OCI-LY7 (cell line): ENCODE results near the gene S1PR1. TPM values are rescaled to one million over a fixed set of nuclear protein-coding genes. Genes with fewer than 3 reads are reported as not detected.

Experiments used
- BruUV-seq: library from RNA; stranded (reverse); fragments of 400-500 nt; replicated peaks from 2 replicates; lab custom pipeline; 2021; lab: Mats Ljungman, UMichigan
- CTCF ChIA-PET: fragments of 300-600 bp; sonication (Branson Sonifier 250); formaldehyde crosslinking; loops from one replicate; lab custom pipeline; 2022; ENCODE audit warnings: antibody characterized with exemption; ENCODE audit not compliant: unreplicated experiment; lab: Charles Lee
- POLR2A ChIA-PET: fragments of 300-600 bp; sonication (Branson Sonifier 250); formaldehyde crosslinking; loops from one replicate; lab custom pipeline; 2022; ENCODE audit warnings: antibody characterized with exemption; lab: Charles Lee
- DNase-seq: peaks from one replicate; pipeline ENCODE4 v3.0.0-alpha.2; 2015; ENCODE audit warnings: low spot score
- H2AFZ ChIP-seq: fragments of 200-600 bp; sonication (generic), shearing (Covaris generic); 2 replicates; pipeline ENCODE4 v1.6.1; 2014; ENCODE audit warnings: mild to moderate bottlenecking, antibody characterized with exemption, low read length, moderate library complexity
- H3K27ac ChIP-seq: fragments of 200-600 bp; sonication (generic); 2 replicates; pipeline ENCODE4 v1.5.1; 2014; ENCODE audit warnings: mixed run types, low read depth, mild to moderate bottlenecking, moderate library complexity, low read length, inconsistent platforms; ENCODE audit not compliant: poor library complexity, severe bottlenecking
- H3K36me3 ChIP-seq: fragments of 200-600 bp; sonication (generic); 2 replicates; pipeline ENCODE4 v1.6.1; 2014; ENCODE audit warnings: mild to moderate bottlenecking, antibody characterized with exemption, low read length, moderate library complexity, mixed read lengths; ENCODE audit not compliant: insufficient read depth
- H3K4me1 ChIP-seq: fragments of 200-600 bp; sonication (generic); 2 replicates; pipeline ENCODE4 v1.5.1; 2014; ENCODE audit warnings: mild to moderate bottlenecking, low read length; ENCODE audit not compliant: insufficient read depth, poor library complexity, severe bottlenecking
- H3K4me2 ChIP-seq: fragments of 200-600 bp; sonication (generic); 2 replicates; pipeline ENCODE4 v1.6.1; 2014; ENCODE audit warnings: mild to moderate bottlenecking, low read length
- H3K4me3 ChIP-seq: fragments of 200-600 bp; sonication (generic); 2 replicates; pipeline ENCODE4 v1.5.1; 2014; ENCODE audit warnings: mild to moderate bottlenecking, low read depth, low read length; ENCODE audit not compliant: poor library complexity, severe bottlenecking
- H3K79me2 ChIP-seq: fragments of 200-600 bp; sonication (generic); 2 replicates; pipeline ENCODE4 v1.6.1; 2016; ENCODE audit warnings: low read depth, mild to moderate bottlenecking, low read length, moderate library complexity, mixed read lengths; ENCODE audit not compliant: insufficient read depth
- H3K9me2 ChIP-seq: fragments of 200-600 bp; sonication (generic); 2 replicates; pipeline ENCODE4 v1.6.1; 2016; ENCODE audit warnings: mild to moderate bottlenecking, low read length, mixed read lengths; ENCODE audit not compliant: insufficient read depth
- H3K9me3 ChIP-seq: fragments of 200-600 bp; sonication (generic); 2 replicates; pipeline ENCODE4 v1.6.1; 2014; ENCODE audit warnings: mild to moderate bottlenecking, mixed run types, low read length, mixed read lengths
- H4K20me1 ChIP-seq: fragments of 200-600 bp; sonication (generic); 2 replicates; pipeline ENCODE4 v1.6.1; 2014; ENCODE audit warnings: mild to moderate bottlenecking, antibody characterized with exemption, low read length, moderate library complexity, mixed read lengths; ENCODE audit not compliant: insufficient read depth
- EZH2phosphoT487 ChIP-seq: fragments of 200-600 bp; sonication (generic); IDR thresholded peaks from 2 replicates; pipeline ENCODE4 v1.6.1; 2018; ENCODE audit warnings: low read depth, borderline replicate concordance, mild to moderate bottlenecking, mixed run types, antibody characterized with exemption, low read length, moderate library complexity, mixed read lengths
- intact Hi-C: fragments of 100-400 bp; cut with micrococcal nuclease; formaldehyde crosslinking; loops from one replicate; pipeline ENCODE4 v1.10.0; 2022; ENCODE audit not compliant: unreplicated experiment
- total RNA-seq, 2 experiments: library from RNA; depleted of rRNA in 1 of 2; stranded (reverse); fragments of >200 nt in 1 of 2; shearing (Covaris generic) in 1 of 2; gene quantifications; 2 replicates each; pipeline ENCODE4 v1.2.3, GENCODE V29; 2014 to 2022
- TF ChIP-seq, protein P1 (sequence below): fragments of 200-600 bp; sonication (generic); conservative IDR thresholded peaks from 2 replicates; pipeline ENCODE4 v1.5.1; 2014; ENCODE audit warnings: mild to moderate bottlenecking, antibody characterized with exemption, low read length, moderate library complexity, mixed read lengths

S1PR1 gene
- total RNA-seq, 2 experiments from 2014 or later = 0.41 TPM; not detected in 1

DNA sequence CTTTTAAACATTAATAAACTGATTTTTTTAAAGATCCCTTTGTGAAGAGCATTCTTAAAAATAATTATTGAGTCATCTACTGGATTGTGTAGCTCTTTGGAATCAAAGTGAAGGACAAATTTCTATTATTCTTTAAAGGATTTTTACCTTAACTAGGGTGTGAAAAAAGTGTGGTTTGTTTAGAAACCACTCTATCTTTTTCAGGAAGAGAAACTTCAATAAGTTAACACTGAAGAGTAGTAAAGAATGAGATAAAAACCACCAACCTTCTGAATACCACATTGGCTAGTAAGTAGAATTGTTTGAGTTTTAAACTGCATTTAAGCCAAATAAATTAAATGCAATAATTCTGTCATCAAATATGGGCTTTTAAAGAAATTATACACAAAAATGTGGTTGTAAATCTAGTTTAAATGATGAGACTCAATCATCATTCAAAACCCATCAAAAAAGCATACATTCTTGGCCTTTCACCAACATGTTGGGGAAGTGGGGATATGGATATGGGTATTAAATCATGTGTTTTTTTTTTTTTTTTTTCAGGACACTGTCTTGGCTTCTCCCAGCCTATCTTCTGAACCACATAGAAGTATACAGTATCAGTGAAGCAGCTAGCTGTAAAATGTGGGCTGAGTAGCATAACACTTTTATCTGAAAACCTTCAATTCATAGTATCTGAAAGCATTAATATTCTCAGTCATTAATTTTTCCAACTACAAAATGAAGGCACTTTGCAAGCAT lies 4.8 kb downstream of the S1PR1 start:
- TF ChIP-seq EZH2phosphoT487 = no peak
- TF ChIP-seq, protein P1, sequence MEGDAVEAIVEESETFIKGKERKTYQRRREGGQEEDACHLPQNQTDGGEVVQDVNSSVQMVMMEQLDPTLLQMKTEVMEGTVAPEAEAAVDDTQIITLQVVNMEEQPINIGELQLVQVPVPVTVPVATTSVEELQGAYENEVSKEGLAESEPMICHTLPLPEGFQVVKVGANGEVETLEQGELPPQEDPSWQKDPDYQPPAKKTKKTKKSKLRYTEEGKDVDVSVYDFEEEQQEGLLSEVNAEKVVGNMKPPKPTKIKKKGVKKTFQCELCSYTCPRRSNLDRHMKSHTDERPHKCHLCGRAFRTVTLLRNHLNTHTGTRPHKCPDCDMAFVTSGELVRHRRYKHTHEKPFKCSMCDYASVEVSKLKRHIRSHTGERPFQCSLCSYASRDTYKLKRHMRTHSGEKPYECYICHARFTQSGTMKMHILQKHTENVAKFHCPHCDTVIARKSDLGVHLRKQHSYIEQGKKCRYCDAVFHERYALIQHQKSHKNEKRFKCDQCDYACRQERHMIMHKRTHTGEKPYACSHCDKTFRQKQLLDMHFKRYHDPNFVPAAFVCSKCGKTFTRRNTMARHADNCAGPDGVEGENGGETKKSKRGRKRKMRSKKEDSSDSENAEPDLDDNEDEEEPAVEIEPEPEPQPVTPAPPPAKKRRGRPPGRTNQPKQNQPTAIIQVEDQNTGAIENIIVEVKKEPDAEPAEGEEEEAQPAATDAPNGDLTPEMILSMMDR = no peak
- H3K4me2 ChIP-seq = no peak overlapping the region
- no peak overlapping the region for H3K4me3 ChIP-seq
- H3K9me2 ChIP-seq = no peaks in the 10 kb centered on the region
- no TSS peak for BruUV-seq
- H3K4me1 ChIP-seq = peaks cover 36% of the 10 kb centered on the region
- 0 out of 2 replicates have a peak, but pooled peaks cover 6% of the 10 kb centered on the region for H4K20me1 ChIP-seq
- intact Hi-C loops = no loop called here
- CTCF ChIA-PET = no interaction called here
- no peak overlapping the region for H3K27ac ChIP-seq
- POLR2A ChIA-PET = no interaction called here
- no peaks in the 10 kb centered on the region for H3K79me2 ChIP-seq
- H2AFZ ChIP-seq = no peak overlapping the region
- DNase-seq = no peak
- H3K36me3 ChIP-seq = no peaks in the 10 kb centered on the region
- no peaks in the 10 kb centered on the region for H3K9me3 ChIP-seq

DNA sequence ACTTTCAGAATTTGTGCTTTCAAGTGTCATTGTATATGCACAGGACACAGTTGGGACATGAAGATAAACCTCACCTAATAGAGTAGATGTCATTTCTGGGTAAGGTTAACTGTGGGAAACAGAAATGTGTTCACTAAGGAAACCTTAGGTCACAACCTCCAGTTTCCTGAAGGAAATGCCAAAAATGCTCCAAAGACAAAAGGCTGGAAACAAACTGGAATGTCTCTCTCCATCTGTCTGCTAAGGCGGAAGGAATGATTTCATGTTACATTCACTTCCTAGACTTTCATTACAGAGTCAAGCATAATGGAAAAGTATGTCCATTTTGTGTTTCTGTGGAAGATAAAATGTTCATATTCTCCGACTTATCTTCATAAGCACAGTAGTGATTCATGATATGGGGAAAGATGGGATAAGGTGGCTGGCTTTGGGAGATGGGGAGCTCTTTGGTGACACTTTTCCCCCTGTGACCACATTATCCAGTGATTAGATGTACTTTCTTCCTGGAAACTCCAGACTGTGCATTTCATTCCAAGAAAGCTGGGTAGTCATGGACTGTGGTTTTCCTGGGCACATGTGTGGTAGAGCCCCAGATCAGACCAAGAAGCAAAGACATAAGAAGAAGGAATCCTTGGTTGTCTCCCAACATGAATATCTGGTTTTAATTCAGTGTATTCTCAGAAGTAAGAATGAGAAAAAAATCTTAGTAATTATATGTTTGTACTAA lies 5.7 kb downstream of the S1PR1 start:
- Histone ChIP-seq H3K4me1 (peaks cover 36% of the 10 kb centered on the region), H3K9me2 (no peaks in the 10 kb centered on the region), H4K20me1 (peaks cover under 1% of the 10 kb centered on the region; the same call in 1 of the 2 replicates), H3K9me3 (no peaks in the 10 kb centered on the region), H3K27ac (no peak overlapping the region), H3K36me3 (no peaks in the 10 kb centered on the region), H3K4me3 (no peak overlapping the region), H3K79me2 (no peaks in the 10 kb centered on the region), H2AFZ (no peak overlapping the region), H3K4me2 (no peak overlapping the region)
- intact Hi-C loops = no loop called here
- no peak for TF ChIP-seq EZH2phosphoT487
- TF ChIP-seq, protein P1 = no peak
- no peak for DNase-seq
- CTCF ChIA-PET = no interaction called here
- no TSS peak for BruUV-seq
- POLR2A ChIA-PET = no interaction called here
